ENCODE results near the gene GPR153. TPM values are rescaled to one million over a fixed set of nuclear protein-coding genes. Genes with fewer than 3 reads are reported as not detected.

The GPR153 gene
- polyA plus RNA-seq, 4 donors: 7.2 to 9.3 (median 7.7) TPM

DNA sequence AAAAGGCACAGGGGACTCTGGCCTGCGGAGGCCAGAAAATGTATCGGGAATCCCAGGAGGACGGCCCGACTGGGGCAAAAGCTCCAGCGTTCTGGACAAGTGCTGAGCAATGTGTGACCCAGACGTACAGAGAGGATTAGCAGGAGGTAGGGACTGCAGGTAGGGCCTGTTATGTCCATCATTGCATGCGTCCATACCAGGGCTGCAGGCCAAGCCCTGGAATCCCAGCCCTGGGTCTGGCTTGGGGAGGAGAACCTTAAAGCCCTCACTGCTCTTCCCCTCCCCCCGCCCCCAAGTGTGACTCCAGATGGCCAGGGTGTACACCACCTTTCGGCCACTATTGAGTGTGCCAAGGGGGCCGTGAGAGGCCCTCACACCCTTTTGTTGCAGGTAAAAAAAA lies 53.0 kb downstream of the GPR153 start:
- no peak for DNase-seq (ENCODE audit: low read depth in 4 of 4, low spot score in 3 of 4)

DNA sequence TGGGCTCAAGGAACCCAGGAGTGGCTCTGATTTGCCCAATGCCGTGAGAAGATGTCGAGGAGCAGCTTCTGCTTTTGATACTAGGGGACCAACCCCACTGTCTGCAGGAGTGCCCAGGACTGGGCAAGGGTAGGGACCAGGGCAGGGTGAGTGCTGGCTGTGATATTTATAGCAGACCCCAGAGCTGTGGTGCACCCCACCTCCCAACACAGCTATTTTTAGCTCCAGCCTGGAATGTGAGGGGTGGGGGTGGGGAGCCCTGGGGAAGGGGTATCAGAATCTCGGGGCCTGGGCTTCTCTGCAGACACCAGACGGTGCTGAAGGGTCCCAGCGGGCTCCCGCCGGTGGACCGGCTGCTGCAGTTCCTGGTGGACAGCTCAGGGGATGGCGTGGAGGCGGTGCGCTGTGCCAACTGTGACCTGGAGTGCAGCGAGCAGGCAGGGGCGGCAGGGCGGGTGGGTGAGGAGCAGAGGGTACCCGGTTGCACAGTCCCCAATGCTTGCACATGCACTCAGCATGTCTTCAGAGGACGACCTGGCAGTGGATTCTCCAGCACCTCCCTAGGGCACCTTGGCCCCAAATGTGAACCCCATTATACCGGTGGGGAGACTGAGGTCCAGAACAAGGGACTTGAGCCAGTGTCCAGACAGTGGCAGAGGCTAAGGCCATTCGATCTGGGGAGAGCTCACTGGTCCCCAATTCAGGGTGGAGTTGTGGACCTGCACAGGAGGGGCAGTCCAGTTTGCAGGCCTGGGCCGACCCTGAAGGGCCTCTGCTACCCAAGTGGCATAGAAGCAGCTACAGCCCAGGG lies 53.6 kb downstream of the GPR153 start:
- DNase-seq (ENCODE audit: low read depth in 4 of 4, low spot score in 3 of 4): no peak

DNA sequence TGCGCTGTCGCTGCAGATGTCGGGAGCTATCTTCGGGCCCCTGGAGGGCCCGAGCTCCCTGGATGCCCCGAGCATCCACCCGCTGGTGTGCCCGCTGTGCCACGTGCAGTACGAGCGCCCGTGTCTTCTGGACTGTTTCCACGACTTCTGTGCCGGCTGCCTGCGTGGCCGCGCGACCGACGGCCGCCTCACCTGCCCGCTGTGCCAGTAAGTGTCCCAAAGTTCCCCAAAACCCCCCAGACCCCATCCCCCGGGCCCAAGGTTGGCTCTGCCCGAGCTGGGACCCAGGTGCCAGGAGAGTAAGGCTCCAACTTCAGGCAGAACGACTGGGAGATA lies 54.4 kb downstream of the GPR153 start:
- no peak for DNase-seq (ENCODE audit: low read depth in 4 of 4, low spot score in 3 of 4)

DNA sequence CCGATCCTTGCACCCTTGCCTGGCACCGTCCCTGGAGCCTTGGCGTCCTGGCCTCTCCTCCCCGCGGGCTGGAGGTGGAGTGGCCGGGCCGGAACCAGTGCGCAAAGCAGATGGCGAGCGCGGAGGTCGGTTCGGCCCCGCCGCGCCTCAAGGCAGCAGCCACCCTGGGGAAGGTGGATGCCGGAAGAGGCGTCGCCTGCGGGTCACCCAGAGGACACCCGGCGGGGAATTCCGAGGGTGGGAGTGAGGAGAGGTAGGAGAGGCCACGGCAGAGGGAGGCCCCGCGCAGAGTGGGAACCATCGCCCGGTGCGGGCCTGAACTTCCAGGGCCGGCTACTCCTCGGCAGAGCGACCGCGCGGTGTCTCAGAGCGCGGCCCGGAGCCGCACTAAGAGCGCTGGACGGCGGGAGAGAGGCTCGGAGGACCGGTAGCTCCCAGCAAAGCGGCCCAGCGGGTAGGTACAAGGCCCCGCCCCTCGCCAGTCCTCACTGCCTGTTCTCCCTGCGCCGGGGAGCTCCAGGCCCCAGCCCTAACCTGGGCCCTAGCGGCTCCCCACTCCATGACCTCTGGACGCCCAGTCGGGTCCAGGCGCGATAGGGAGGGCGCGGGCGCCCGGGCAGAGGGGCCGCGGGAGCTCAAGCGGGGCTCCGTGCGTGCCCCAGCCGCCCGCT lies 54.9 kb downstream of the GPR153 start, which contains the start of gene RNF207:
Gene RNF207, plus strand, starts transcription at position 271 of the 671 bp plus-strand sequence. CDS start 417 bp downstream, outside the sequence.
- peak in 2 of 4 donors; percentile 54 to 58 for DNase-seq (ENCODE audit: low read depth in 4 of 4, low spot score in 3 of 4)

DNA sequence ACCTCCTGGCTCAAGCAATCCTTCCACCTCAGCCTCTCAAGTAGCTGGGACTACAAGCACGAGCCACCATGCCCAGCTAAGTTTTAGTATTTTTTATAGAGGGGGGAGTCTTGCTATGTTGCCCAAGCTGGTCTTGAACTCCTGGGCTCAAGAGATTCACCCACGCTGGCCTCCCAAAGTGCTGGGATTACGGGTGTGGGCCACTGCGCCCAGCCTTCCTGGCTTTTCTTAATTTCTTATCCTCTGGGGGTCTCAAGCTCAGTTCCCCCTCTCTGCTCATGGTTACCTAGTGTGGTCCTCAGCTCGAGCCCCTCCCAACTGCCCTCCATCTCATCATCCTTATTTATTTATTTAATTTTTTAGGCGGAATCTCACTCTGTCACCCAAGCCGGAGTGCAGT lies 58.6 kb downstream of the GPR153 start:
- DNase-seq (ENCODE audit: low read depth in 4 of 4, low spot score in 3 of 4): no peak

DNA sequence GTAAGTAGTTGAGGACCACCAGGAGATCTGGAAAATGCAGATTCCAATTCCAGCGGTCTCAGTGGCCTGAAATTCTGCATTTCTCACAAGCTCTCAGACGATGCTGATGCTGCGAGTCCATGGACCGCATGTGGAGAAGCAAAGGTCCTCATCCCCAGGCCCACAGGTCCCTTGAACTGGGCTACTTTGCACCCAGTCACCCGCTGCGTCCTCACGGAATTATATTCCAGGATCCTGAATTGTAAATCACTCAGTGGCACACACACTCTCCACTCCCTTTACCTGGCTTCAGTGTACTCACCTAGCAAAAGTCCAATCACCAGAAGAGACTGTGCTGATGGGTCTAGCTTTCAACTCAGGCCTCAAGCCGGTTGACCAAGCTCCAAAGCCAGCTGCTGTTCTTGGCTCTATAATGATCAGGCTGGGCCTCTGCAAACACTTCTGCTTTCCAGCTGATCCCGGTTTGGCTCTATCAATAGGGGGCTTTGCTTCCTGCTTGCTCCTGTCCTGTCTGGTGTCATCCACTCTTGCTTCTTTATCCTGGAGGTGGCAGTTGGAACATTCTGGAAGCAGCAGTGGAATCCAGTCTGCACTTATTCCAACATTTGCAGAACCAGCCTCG lies 60.6 kb downstream of the GPR153 start:
- no peak for DNase-seq (ENCODE audit: low read depth in 4 of 4, low spot score in 3 of 4)

DNA sequence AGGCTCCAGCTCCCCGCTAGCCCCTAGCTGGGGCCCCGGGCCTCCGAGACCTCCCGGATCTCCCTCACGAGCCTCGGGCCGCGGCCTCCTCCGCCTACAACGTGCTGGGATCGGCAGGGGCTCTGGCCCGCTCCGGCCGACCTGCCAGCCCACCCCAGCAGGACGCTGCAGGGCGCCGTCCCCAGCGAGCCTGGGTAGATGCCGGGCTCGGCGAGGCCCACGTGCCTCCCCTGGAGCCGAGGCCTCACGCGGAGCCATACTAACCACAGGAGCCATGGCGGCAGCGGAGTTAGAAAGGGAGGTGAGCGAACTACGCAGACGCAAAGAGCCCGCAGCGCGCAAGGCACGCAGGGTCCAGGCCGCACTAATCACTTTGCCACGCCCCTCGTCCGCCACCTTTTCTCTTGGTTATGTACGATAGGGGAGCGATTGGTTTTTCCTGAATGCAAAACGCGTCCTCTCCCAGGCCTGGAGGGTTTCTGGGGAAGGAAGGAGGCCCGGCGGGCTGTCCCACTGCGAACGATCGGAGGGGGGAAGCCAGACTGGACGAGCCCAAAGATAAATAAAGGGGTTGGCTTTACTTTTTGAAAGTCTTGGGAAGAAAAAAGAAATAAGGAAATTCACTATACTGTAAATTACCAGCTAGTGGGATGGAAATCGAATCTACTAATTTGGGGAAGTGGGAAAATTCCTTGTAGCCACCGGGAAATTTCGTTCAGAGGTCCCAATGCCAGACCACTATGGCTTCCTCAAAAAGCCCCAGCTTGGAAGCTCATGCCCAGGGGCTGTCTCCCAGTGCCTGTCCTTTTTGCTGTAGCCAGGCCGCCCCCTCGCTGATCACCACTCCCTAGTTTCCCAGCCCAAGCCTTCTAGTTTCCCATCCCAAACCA lies 61.4 kb downstream of the GPR153 start, which contains the start of gene RPL22:
Gene RPL22, minus strand, starts transcription at position 298 of the 890 bp plus-strand sequence. Its CDS starts 22 bp downstream, at position 276.
- peak; percentile 93 to 99 (median 98) for DNase-seq (ENCODE audit: low read depth in 4 of 4, low spot score in 3 of 4)

DNA sequence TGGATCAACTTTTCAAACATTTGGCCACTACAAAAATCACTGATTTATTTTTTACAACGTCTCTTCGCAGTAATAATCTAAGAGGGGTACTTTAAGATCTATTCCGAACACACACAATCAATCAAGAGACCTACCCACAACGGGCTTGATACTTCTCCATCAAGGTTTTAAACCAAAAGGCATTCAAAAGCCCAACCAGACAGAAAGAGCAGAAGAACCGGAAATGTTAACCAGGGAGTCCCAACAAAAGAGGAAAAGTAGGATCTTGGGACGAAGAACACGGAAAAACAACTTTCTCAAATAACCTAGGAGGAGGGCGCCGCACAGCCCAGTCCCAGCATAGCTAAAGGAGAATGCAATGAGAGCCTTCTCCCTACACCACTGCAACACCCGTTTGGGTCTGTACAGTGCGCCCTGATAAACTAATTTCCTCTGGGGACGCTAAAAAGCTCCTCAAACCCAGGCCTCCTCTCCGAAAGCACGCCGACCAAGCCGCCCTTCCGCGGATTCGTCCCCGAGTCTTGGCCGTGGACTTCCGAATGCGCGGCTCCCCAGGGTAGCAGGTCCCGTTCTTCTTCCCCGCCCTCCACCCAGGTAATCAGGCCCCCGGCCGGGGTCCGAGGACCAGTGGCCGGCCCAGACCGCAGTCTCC lies 62.1 kb downstream of the GPR153 start:
- DNase-seq (ENCODE audit: low read depth in 4 of 4, low spot score in 3 of 4): no peak

DNA sequence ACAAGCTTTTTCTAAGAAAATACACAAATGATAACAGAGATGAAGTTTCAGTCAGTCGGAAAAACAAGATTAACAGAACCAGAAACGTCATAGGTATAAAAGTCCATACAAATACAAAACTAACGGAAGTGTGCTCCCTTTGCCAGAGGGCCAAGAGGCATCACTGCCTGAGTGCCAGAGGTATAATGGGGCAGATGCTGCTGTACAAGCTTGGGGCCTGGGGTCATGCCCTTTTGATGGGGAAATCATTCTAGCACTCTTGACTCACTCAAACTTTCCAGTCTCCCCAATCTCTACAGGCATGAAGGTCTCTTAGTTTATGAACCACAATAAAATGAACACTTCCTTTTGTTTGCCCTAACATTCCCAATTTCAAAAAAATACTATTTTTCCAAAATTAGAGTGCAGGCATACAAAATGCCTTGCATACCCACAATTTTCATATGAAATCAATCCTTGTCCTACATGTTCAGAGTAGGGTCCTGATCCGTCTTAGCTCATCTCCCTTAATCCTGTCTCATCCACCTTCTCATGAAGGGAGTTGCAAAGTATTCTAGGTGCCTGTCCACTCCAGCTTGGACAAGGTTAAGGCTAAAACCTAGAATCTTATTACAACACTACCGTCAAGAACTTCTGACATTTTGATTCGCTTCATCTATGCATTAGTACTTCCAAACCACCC lies 63.0 kb downstream of the GPR153 start:
- DNase-seq (ENCODE audit: low read depth in 4 of 4, low spot score in 3 of 4): no peak

Other genes starting within 250 kb of the GPR153 start
- gene KCNAB2, start 215.2 kb downstream of the GPR153 start, polyA plus RNA-seq (ENCODE audit: insufficient read length in 4 of 4): 1 to 10 TPM; 3.6 to 5.6 (median 4.8) TPM
- gene CHD5, start 80.8 kb downstream of the GPR153 start, polyA plus RNA-seq (ENCODE audit: insufficient read length in 4 of 4): under 1 TPM; 0.21 to 0.43 (median 0.35) TPM
- gene RPL22, start 61.5 kb downstream of the GPR153 start, polyA plus RNA-seq (ENCODE audit: insufficient read length in 4 of 4): 100 to 1,000 TPM; 534 to 695 (median 662) TPM
- gene RNF207, start 55.0 kb downstream of the GPR153 start, polyA plus RNA-seq (ENCODE audit: insufficient read length in 4 of 4): 10 to 100 TPM; 21.4 to 26.4 (median 23.0) TPM
- gene ICMT, start 25.1 kb downstream of the GPR153 start, polyA plus RNA-seq (ENCODE audit: insufficient read length in 4 of 4): 10 to 100 TPM; 60.9 to 67.3 (median 66.1) TPM
- gene HES3, start 16.9 kb downstream of the GPR153 start, polyA plus RNA-seq (ENCODE audit: insufficient read length in 4 of 4): not detected
- 10 to 100 TPM; 28.7 to 35.0 (median 31.5) TPM for gene ACOT7, start 132.7 kb upstream of the GPR153 start, polyA plus RNA-seq (ENCODE audit: insufficient read length in 4 of 4)
- under 1 TPM; 0.27 to 0.73 (median 0.53) TPM for gene HES2, start 158.8 kb upstream of the GPR153 start, polyA plus RNA-seq (ENCODE audit: insufficient read length in 4 of 4)
- gene ESPN, start 163.7 kb upstream of the GPR153 start, polyA plus RNA-seq (ENCODE audit: insufficient read length in 4 of 4): 10 to 100 TPM; 10.1 to 21.6 (median 16.9) TPM
- gene TNFRSF25, start 205.1 kb upstream of the GPR153 start, polyA plus RNA-seq (ENCODE audit: insufficient read length in 4 of 4): 10 to 100 TPM; 11.1 to 13.8 (median 12.5) TPM
- gene PLEKHG5, start 230.6 kb upstream of the GPR153 start, polyA plus RNA-seq (ENCODE audit: insufficient read length in 4 of 4): 10 to 100 TPM; 12.6 to 18.0 (median 13.3) TPM